PC-3 (cell line): Measurements from ENCODE around the gene PCDHGB6. TPM values are rescaled to one million over a fixed set of nuclear protein-coding genes. Genes with fewer than 3 reads are reported as not detected.

ENCODE experiments used
- ATAC-seq: fragments of 200-7000 bp; cut with Tn5 transposase; 2 replicates; pipeline ENCODE4 v1.9.1; 2020; ENCODE audit warnings: mild to moderate bottlenecking, moderate library complexity
- BruUV-seq: library from RNA; stranded (reverse); fragments of 400-500 nt; replicated peaks from 2 replicates; lab custom pipeline; 2021; lab: Mats Ljungman, UMichigan
- CTCF ChIA-PET: fragments of 300-600 bp; sonication (Branson Sonifier 250); formaldehyde crosslinking; loops from one replicate; lab custom pipeline; 2022; ENCODE audit warnings: antibody characterized with exemption; lab: Charles Lee
- POLR2A ChIA-PET: fragments of 300-600 bp; sonication (Branson Sonifier 250); formaldehyde crosslinking; loops from one replicate; lab custom pipeline; 2022; ENCODE audit warnings: antibody characterized with exemption; ENCODE audit not compliant: unreplicated experiment; lab: Charles Lee
- DNase-seq: peaks from one replicate; pipeline ENCODE4 v3.0.0-alpha.2; 2015
- H2AFZ ChIP-seq: fragments of 300-600 bp; sonication (generic); 2 replicates; pipeline ENCODE4 v1.6.0; 2016; ENCODE audit warnings: antibody characterized with exemption, low read length
- H3F3A ChIP-seq: fragments of 300-600 bp; sonication (generic); one replicate; pipeline ENCODE4 v1.6.0; 2017; ENCODE audit warnings: antibody characterized with exemption, low read length, control low read depth, mild to moderate bottlenecking; ENCODE audit not compliant: unreplicated experiment
- H3K27ac ChIP-seq: fragments of 300-600 bp; sonication (generic); 2 replicates; pipeline ENCODE4 v1.5.1; 2016; ENCODE audit warnings: mild to moderate bottlenecking, low read length
- H3K27me3 ChIP-seq: fragments of 300-600 bp; sonication (generic); 2 replicates; pipeline ENCODE4 v1.6.1; 2016; ENCODE audit warnings: low read length, mixed read lengths
- H3K36me3 ChIP-seq: fragments of 300-600 bp; sonication (generic); 2 replicates; pipeline ENCODE4 v1.6.1; 2016; ENCODE audit warnings: low read depth, mixed run types, low read length, mixed read lengths
- H3K4me1 ChIP-seq: fragments of 300-600 bp; sonication (generic); 2 replicates; pipeline ENCODE4 v1.5.1; 2016; ENCODE audit warnings: low read length; ENCODE audit not compliant: insufficient read depth
- H3K4me2 ChIP-seq: fragments of 300-600 bp; sonication (generic); 2 replicates; pipeline ENCODE4 v1.6.0; 2016; ENCODE audit warnings: low read length
- H3K4me3 ChIP-seq: fragments of 300-600 bp; sonication (generic); 2 replicates; pipeline ENCODE4 v1.5.1; 2016; ENCODE audit warnings: mild to moderate bottlenecking, low read length, mixed read lengths
- H3K79me2 ChIP-seq: fragments of 300-600 bp; sonication (generic); 2 replicates; pipeline ENCODE4 v1.6.1; 2017; ENCODE audit warnings: low read length, mixed read lengths
- H3K9ac ChIP-seq: fragments of 300-600 bp; sonication (generic); 2 replicates; pipeline ENCODE4 v1.6.0; 2016; ENCODE audit warnings: mild to moderate bottlenecking, low read length
- H3K9me2 ChIP-seq: fragments of 300-600 bp; sonication (generic); replicated peaks from 2 replicates; pipeline ENCODE4 v1.6.1; 2016; ENCODE audit warnings: mixed run types, low read length, mixed read lengths
- H3K9me3 ChIP-seq: fragments of 300-600 bp; sonication (generic); 2 replicates; pipeline ENCODE4 v1.6.1; 2016; ENCODE audit warnings: low read length, mixed read lengths
- H4K20me1 ChIP-seq: fragments of 300-600 bp; sonication (generic); 2 replicates; pipeline ENCODE4 v1.6.1; 2016; ENCODE audit warnings: low read length, mixed read lengths
- CTCF ChIP-seq: fragments of 300-600 bp; sonication (generic); conservative IDR thresholded peaks from 2 replicates; pipeline ENCODE4 v1.5.1; 2017; ENCODE audit warnings: antibody characterized with exemption, low read depth, mild to moderate bottlenecking, low read length
- EZH2 ChIP-seq: fragments of 300-600 bp; sonication (generic); IDR thresholded peaks from one replicate; pipeline ENCODE4 v1.6.1; 2017; ENCODE audit warnings: antibody characterized with exemption, mild to moderate bottlenecking, low read length; ENCODE audit not compliant: unreplicated experiment
- EZH2phosphoT487 ChIP-seq: fragments of 300-600 bp; sonication (generic); IDR thresholded peaks from 2 replicates; pipeline ENCODE4 v1.6.1; 2018; ENCODE audit warnings: mild to moderate bottlenecking, antibody characterized with exemption, low read length, borderline replicate concordance
- intact Hi-C: fragments of 100-400 bp; cut with micrococcal nuclease; formaldehyde crosslinking; loops from 2 replicates; pipeline ENCODE4 v1.9.0; 2023
- total RNA-seq: library from RNA; depleted of rRNA; stranded (reverse); fragments of >200 nt; gene quantifications from 2 replicates; pipeline ENCODE4 v1.2.3, GENCODE V29; 2014

PCDHGB6 gene
- total RNA-seq, 1 experiment from 2014 or later = 1.1 TPM

DNA sequence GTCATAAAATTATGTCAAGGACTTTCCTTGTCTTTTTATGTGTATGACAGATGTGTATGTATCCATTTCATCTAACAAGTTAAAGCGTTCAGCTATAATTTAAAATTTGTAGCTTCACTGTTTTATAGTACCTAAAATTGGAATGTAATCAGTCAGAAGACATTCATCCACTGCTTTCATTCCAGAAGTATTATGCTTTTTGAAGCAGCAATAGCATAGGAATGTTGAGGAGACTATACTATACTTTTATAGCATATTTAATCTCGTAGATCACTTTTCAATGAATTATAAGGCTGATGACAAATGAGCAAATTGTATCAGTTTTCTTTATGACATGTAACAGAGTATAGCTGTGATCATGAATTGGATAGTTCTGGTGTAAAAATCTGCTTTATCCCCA lies 29.4 kb downstream of the PCDHGB6 start:
- ATAC-seq = no peak
- intact Hi-C loops = no loop called here
- no peaks in the 10 kb centered on the region for H4K20me1 ChIP-seq
- no peaks in the 10 kb centered on the region for H3K9me2 ChIP-seq
- no peak overlapping the region for H3K4me3 ChIP-seq
- no peaks in the 10 kb centered on the region for H3K4me1 ChIP-seq
- H3K79me2 ChIP-seq = no peaks in the 10 kb centered on the region
- H3K4me2 ChIP-seq = no peak overlapping the region
- no peaks in the 10 kb centered on the region for H3K27me3 ChIP-seq
- no peak overlapping the region for H3K27ac ChIP-seq
- CTCF ChIA-PET = no interaction called here
- H3F3A ChIP-seq = no peaks in the 10 kb centered on the region
- no peak overlapping the region for H2AFZ ChIP-seq
- POLR2A ChIA-PET = no interaction called here
- no peaks in the 10 kb centered on the region for H3K9me3 ChIP-seq
- H3K36me3 ChIP-seq = no peaks in the 10 kb centered on the region
- no peak for DNase-seq
- TF ChIP-seq EZH2phosphoT487 (no peak), CTCF (no peak), EZH2 (no peak)
- no TSS peak for BruUV-seq
- H3K9ac ChIP-seq = no peak overlapping the region

GRCh38 chr5:141439411-141440141 lies 31.8 kb downstream of the PCDHGB6 start:
- no peak overlapping the region for H3K4me2 ChIP-seq
- H3K27me3 ChIP-seq = no peaks in the 10 kb centered on the region
- intact Hi-C loops = no loop called here
- no peaks in the 10 kb centered on the region for H3F3A ChIP-seq
- ATAC-seq = no peak
- no peak overlapping the region for H3K9ac ChIP-seq
- H4K20me1 ChIP-seq = no peaks in the 10 kb centered on the region
- POLR2A ChIA-PET = no interaction called here
- 0 out of 2 replicates have a peak, but pooled peaks cover 2% of the 10 kb centered on the region for H3K9me3 ChIP-seq
- no peak overlapping the region for H2AFZ ChIP-seq
- BruUV-seq = no TSS peak
- H3K36me3 ChIP-seq = no peaks in the 10 kb centered on the region
- no peak for DNase-seq
- H3K27ac ChIP-seq = no peak overlapping the region
- no peaks in the 10 kb centered on the region for H3K9me2 ChIP-seq
- TF ChIP-seq CTCF (no peak), EZH2phosphoT487 (no peak), EZH2 (no peak)
- no peak overlapping the region for H3K4me3 ChIP-seq
- H3K4me1 ChIP-seq = no peaks in the 10 kb centered on the region
- no peaks in the 10 kb centered on the region for H3K79me2 ChIP-seq
- CTCF ChIA-PET = no interaction called here

DNA sequence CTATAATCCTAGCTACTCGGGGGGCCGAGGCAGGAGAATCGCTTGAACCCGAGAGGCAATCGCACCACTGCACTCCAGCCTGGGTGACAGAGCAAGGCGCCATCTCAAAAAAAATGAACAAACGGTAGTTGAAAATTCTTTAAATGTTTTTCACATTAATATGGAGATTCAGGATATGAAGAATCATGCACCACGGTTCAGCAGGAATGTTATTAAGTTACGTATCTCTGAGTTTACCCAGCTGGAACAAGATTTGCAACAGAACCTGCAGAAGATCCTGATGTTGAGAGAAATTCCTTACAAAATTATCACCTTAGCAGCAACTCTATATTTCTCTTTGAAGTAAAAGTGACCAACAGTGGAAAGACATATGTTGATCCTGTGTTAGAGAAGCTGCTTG lies 32.5 kb downstream of the PCDHGB6 start:
- no peak overlapping the region for H3K4me3 ChIP-seq

More for the DNA sequence above, 32.5 kb downstream of the PCDHGB6 start:
- Histone ChIP-seq H3K4me2 (no peak overlapping the region), H3K27me3 (no peaks in the 10 kb centered on the region), H3K27ac (no peak overlapping the region), H3K9ac (no peak overlapping the region), H2AFZ (no peak overlapping the region), H3K4me1 (no peaks in the 10 kb centered on the region), H3F3A (no peaks in the 10 kb centered on the region), H3K9me2 (no peaks in the 10 kb centered on the region), H4K20me1 (no peaks in the 10 kb centered on the region), H3K79me2 (no peaks in the 10 kb centered on the region), H3K36me3 (no peaks in the 10 kb centered on the region; the same call in 1 of the 2 replicates), H3K9me3 (0 out of 2 replicates have a peak, but pooled peaks cover 4% of the 10 kb centered on the region)
- POLR2A ChIA-PET = no interaction called here
- CTCF ChIA-PET = no interaction called here
- ATAC-seq (no peak), DNase-seq (no peak)
- no peak for TF ChIP-seq CTCF
- TF ChIP-seq EZH2phosphoT487 = no peak
- TF ChIP-seq EZH2 = no peak
- no TSS peak for BruUV-seq
- intact Hi-C loops = no loop called here
